ENCODE data around the gene MAP1LC3B. TPM values are rescaled to one million over a fixed set of nuclear protein-coding genes. Genes with fewer than 3 reads are reported as not detected.

Gene MAP1LC3B
- total and polyA plus RNA-seq, 2 of the 8 experiments (the other 6 are each of a cell fraction or from before 2014, with no cell fraction given), result 29.5 to 48.5 TPM

GRCh38 chr16:87431926-87432325 is 39.8 kb downstream of the MAP1LC3B start (continued):
- TF ChIP-seq RAD21 (IDR thresholded peaks at IDR 0.05 in 1 of 2, conservative IDR thresholded peaks at IDR 0.05 in 1 of 2; ENCODE audit: low read depth in 2 of 2, low read length in 2 of 2) (no peak), CBX5 (IDR thresholded peaks at IDR 0.05; ENCODE audit: low read depth, low read length) (no peak), KDM1A (IDR thresholded peaks at IDR 0.05; ENCODE audit: borderline replicate concordance, low read length) (no peak)
